Neural cell (in vitro differentiated cells): ENCODE measurements around the gene PEMT. TPM values are rescaled to one million over a fixed set of nuclear protein-coding genes. Genes with fewer than 3 reads are reported as not detected.

Experiments used
- H2AFZ ChIP-seq: fragments of 200-600, 300-800 bp; sonication (generic), shearing (Covaris generic); 2 replicates; pipeline ENCODE4 v1.6.0; 2014; ENCODE audit warnings: low read depth, mild to moderate bottlenecking, antibody characterized with exemption, low read length, moderate library complexity
- H3F3A ChIP-seq: fragments of 200-600 bp; shearing (Covaris generic); 2 replicates; pipeline ENCODE4 v1.6.1; 2016; ENCODE audit warnings: mild to moderate bottlenecking, moderate library complexity, mixed read lengths, antibody characterized with exemption, low read length; ENCODE audit not compliant: insufficient read depth, poor library complexity, severe bottlenecking
- H3K27ac ChIP-seq: fragments of 200-600, 300-800 bp; sonication (generic), shearing (Covaris generic); 2 replicates; pipeline ENCODE4 v1.5.1; 2014; ENCODE audit warnings: mild to moderate bottlenecking, low read length, moderate library complexity
- H3K27me3 ChIP-seq: fragments of 300-800, 200-600 bp; sonication (generic), shearing (Covaris generic); 2 replicates; pipeline ENCODE4 v1.6.0; 2014; ENCODE audit warnings: mild to moderate bottlenecking, low read depth, low read length, moderate library complexity; ENCODE audit not compliant: insufficient read depth
- H3K36me3 ChIP-seq: fragments of 300-800, 200-600 bp; sonication (generic), shearing (Covaris generic); 2 replicates; pipeline ENCODE4 v1.5.1; 2014; ENCODE audit warnings: mild to moderate bottlenecking, antibody characterized with exemption, low read length, moderate library complexity; ENCODE audit not compliant: insufficient read depth
- H3K4me2 ChIP-seq: fragments of 300-800, 200-600 bp; sonication (generic), shearing (Covaris generic); 2 replicates; pipeline ENCODE4 v1.6.0; 2014; ENCODE audit warnings: mild to moderate bottlenecking, low read length
- H3K4me3 ChIP-seq: fragments of 300-800, 200-600 bp; sonication (generic), shearing (Covaris generic); 2 replicates; pipeline ENCODE4 v1.5.1; 2014; ENCODE audit warnings: mild to moderate bottlenecking, low read length, moderate library complexity
- H3K79me2 ChIP-seq: fragments of 200-600 bp; shearing (Covaris generic); replicated peaks from 2 replicates; pipeline ENCODE4 v1.6.0; 2014; ENCODE audit warnings: mild to moderate bottlenecking, low read length, moderate library complexity; ENCODE audit not compliant: insufficient read depth
- H3K9ac ChIP-seq: fragments of 300-800, 200-600 bp; sonication (generic), shearing (Covaris generic); 2 replicates; pipeline ENCODE4 v1.6.1; 2016; ENCODE audit warnings: mild to moderate bottlenecking, low read length, mixed read lengths
- H3K9me2 ChIP-seq: fragments of 200-600 bp; shearing (Covaris generic); 2 replicates; pipeline ENCODE4 v1.6.1; 2016; ENCODE audit warnings: mild to moderate bottlenecking, low read length, mixed read lengths; ENCODE audit not compliant: insufficient read depth
- H3K9me3 ChIP-seq: fragments of 200-600, 300-800 bp; sonication (generic), shearing (Covaris generic); 2 replicates; pipeline ENCODE4 v1.6.1; 2016; ENCODE audit warnings: mild to moderate bottlenecking, mixed run types, low read length, moderate library complexity, mixed read lengths
- H4K20me1 ChIP-seq: fragments of 200-600 bp; shearing (Covaris generic); 2 replicates; pipeline ENCODE4 v1.6.1; 2016; ENCODE audit warnings: mild to moderate bottlenecking, mixed run types; ENCODE audit not compliant: insufficient read depth
- EP300 ChIP-seq: fragments of 450-650 bp; conservative IDR thresholded peaks from 2 replicates; pipeline ENCODE4 v1.6.1; 2014; ENCODE audit warnings: antibody characterized with exemption, mild to moderate bottlenecking, moderate library complexity; ENCODE audit not compliant: poor library complexity, severe bottlenecking
- EZH2 ChIP-seq: fragments of 200-600, 300-800 bp; shearing (Covaris generic), sonication (generic); IDR thresholded peaks from 2 replicates; pipeline ENCODE4 v1.6.1; 2014; ENCODE audit warnings: antibody characterized with exemption, low read length, borderline replicate concordance, mild to moderate bottlenecking; ENCODE audit not compliant: insufficient read depth, poor library complexity, severe bottlenecking
- MXI1 ChIP-seq: fragments of 450-650 bp; conservative IDR thresholded peaks from 2 replicates; pipeline ENCODE4 v1.6.1; 2014; ENCODE audit warnings: antibody characterized with exemption, mild to moderate bottlenecking; ENCODE audit not compliant: poor library complexity, severe bottlenecking
- POLR2AphosphoS5 ChIP-seq: IDR thresholded peaks from 2 replicates; pipeline ENCODE4 v1.6.1; 2012
- RAD21 ChIP-seq: fragments of 450-650 bp; conservative IDR thresholded peaks from 2 replicates; pipeline ENCODE4 v1.6.1; 2014; ENCODE audit warnings: antibody characterized with exemption, mild to moderate bottlenecking, moderate library complexity
- SMC3 ChIP-seq: fragments of 450-650 bp; conservative IDR thresholded peaks from 2 replicates; pipeline ENCODE4 v1.6.1; 2014; ENCODE audit warnings: antibody characterized with exemption, mild to moderate bottlenecking, moderate library complexity; ENCODE audit not compliant: poor library complexity
- TAF1 ChIP-seq: IDR thresholded peaks from 2 replicates; pipeline ENCODE4 v1.6.1; 2012; ENCODE audit warnings: low read depth
- polyA plus RNA-seq: library from polyadenylated mRNA; depleted of rRNA; stranded (reverse); fragments of >200 nt; gene quantifications from 2 replicates; pipeline ENCODE4 v1.2.3, GENCODE V29; 2014
- TF ChIP-seq, protein P1 (sequence below): IDR thresholded peaks from 2 replicates; pipeline ENCODE4 v1.6.1; 2012; ENCODE audit warnings: borderline replicate concordance
- TF ChIP-seq, protein P2 (sequence below): fragments of 450-650 bp; IDR thresholded peaks from 2 replicates; pipeline ENCODE4 v1.5.1; 2014; ENCODE audit warnings: antibody characterized with exemption, mild to moderate bottlenecking, moderate library complexity; ENCODE audit not compliant: poor library complexity, severe bottlenecking

Gene PEMT
- polyA plus RNA-seq, 1 donor from 2014 or later: 71.7 TPM

DNA sequence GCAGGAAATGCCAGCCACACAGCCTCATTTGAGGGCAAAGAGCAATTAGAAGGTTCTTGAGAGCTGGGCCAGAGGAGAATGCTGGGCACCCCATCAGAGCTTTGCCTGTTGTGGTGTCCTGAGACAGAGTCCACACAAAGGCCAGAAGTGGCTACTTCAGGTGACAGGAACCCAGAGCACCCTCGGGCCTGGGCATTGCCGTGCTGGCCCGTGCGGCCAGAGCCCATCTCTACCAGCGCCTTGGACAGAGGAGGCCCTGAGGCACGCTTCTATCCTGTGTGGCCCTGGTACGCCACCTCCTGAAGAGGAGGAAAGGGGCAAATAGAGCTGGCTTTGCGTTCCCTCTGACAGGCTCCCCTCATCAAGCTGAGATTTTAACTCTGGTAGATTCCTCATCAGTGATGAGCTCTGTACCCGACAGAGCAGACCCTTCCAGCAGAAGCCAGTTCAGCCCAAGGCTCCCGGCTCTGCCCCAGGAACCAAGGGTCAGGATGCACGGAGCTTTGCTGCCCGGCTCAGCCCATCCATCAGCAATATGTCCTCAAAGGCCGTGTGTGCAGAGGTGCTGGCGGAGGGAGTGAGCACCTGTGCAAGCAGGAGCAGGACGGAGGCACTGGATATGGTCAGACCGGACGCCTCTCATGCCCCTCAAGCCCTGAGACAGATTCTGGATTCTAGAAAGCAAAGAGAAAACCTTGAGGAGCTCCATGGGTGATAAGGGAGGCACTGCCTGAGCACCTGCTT is 91.9 kb downstream of the PEMT start:
- H3F3A ChIP-seq: no peaks in the 10 kb centered on the region
- no peaks in the 10 kb centered on the region for H3K36me3 ChIP-seq
- H2AFZ ChIP-seq: no peak overlapping the region
- no peak overlapping the region for H3K9ac ChIP-seq
- H3K79me2 ChIP-seq: peaks cover under 1% of the 10 kb centered on the region
- no peak overlapping the region for H3K27ac ChIP-seq
- H3K4me3 ChIP-seq: no peak overlapping the region
- H3K4me2 ChIP-seq: no peak overlapping the region
- no peaks in the 10 kb centered on the region for H3K9me2 ChIP-seq
- H3K27me3 ChIP-seq: peaks cover 18% of the 10 kb centered on the region
- H4K20me1 ChIP-seq: no peaks in the 10 kb centered on the region
- no peaks in the 10 kb centered on the region for H3K9me3 ChIP-seq
- TF ChIP-seq RAD21: no peak
- TF ChIP-seq MXI1: no peak
- TF ChIP-seq, protein P1, sequence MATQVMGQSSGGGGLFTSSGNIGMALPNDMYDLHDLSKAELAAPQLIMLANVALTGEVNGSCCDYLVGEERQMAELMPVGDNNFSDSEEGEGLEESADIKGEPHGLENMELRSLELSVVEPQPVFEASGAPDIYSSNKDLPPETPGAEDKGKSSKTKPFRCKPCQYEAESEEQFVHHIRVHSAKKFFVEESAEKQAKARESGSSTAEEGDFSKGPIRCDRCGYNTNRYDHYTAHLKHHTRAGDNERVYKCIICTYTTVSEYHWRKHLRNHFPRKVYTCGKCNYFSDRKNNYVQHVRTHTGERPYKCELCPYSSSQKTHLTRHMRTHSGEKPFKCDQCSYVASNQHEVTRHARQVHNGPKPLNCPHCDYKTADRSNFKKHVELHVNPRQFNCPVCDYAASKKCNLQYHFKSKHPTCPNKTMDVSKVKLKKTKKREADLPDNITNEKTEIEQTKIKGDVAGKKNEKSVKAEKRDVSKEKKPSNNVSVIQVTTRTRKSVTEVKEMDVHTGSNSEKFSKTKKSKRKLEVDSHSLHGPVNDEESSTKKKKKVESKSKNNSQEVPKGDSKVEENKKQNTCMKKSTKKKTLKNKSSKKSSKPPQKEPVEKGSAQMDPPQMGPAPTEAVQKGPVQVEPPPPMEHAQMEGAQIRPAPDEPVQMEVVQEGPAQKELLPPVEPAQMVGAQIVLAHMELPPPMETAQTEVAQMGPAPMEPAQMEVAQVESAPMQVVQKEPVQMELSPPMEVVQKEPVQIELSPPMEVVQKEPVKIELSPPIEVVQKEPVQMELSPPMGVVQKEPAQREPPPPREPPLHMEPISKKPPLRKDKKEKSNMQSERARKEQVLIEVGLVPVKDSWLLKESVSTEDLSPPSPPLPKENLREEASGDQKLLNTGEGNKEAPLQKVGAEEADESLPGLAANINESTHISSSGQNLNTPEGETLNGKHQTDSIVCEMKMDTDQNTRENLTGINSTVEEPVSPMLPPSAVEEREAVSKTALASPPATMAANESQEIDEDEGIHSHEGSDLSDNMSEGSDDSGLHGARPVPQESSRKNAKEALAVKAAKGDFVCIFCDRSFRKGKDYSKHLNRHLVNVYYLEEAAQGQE: no peak
- no peak for TF ChIP-seq TAF1
- TF ChIP-seq, protein P2, sequence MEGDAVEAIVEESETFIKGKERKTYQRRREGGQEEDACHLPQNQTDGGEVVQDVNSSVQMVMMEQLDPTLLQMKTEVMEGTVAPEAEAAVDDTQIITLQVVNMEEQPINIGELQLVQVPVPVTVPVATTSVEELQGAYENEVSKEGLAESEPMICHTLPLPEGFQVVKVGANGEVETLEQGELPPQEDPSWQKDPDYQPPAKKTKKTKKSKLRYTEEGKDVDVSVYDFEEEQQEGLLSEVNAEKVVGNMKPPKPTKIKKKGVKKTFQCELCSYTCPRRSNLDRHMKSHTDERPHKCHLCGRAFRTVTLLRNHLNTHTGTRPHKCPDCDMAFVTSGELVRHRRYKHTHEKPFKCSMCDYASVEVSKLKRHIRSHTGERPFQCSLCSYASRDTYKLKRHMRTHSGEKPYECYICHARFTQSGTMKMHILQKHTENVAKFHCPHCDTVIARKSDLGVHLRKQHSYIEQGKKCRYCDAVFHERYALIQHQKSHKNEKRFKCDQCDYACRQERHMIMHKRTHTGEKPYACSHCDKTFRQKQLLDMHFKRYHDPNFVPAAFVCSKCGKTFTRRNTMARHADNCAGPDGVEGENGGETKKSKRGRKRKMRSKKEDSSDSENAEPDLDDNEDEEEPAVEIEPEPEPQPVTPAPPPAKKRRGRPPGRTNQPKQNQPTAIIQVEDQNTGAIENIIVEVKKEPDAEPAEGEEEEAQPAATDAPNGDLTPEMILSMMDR: no peak
- TF ChIP-seq POLR2AphosphoS5: no peak
- TF ChIP-seq EZH2: no peak
- no peak for TF ChIP-seq EP300
- no peak for TF ChIP-seq SMC3

DNA sequence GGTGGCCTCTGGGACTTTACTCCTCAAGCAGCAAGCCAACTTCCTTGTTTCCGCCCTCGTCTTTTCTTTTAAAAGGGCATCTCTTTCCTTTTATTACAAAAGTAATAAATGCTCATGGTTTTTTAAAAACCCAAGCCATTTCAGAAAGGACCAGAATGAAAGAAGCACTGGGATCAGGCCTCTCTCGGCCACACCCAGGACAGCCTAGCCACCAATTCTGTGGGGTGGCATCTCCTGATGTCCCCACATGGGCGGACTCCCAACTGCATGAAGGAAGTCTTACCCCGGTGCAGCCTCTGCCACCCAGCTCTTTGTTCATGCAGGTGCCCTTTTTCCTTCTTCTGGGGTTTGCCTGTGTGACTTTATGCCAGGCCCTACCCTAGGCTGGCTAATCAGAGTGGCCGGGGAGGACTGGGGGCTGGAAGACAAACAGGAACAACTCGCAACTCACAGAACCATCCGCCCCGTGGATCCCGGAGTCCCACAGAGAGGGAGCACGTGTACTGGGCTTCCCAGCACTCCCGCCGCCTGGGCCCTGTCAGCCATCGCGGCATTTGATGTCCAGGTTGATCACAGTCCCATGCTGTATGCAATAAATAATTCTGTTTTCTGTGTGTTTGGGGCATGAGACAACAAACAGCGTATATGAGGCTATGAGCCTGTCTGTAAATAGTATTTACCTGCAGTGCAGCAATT is 92.8 kb downstream of the PEMT start:
- Histone ChIP-seq H3K27me3 (peaks cover 19% of the 10 kb centered on the region), H3K4me3 (no peak overlapping the region), H3K9me2 (no peaks in the 10 kb centered on the region), H3K4me2 (no peak overlapping the region), H3F3A (no peaks in the 10 kb centered on the region), H3K9ac (no peak overlapping the region), H3K27ac (no peak overlapping the region), H4K20me1 (no peaks in the 10 kb centered on the region), H3K79me2 (peaks cover 8% of the 10 kb centered on the region), H3K9me3 (no peaks in the 10 kb centered on the region), H3K36me3 (no peaks in the 10 kb centered on the region), H2AFZ (no peak overlapping the region)
- TF ChIP-seq, protein P1: no peak
- TF ChIP-seq MXI1: no peak
- no peak for TF ChIP-seq TAF1
- TF ChIP-seq EP300: no peak
- TF ChIP-seq POLR2AphosphoS5: no peak
- TF ChIP-seq SMC3: no peak
- no peak for TF ChIP-seq RAD21
